ENCODE results near the gene BICD1. TPM values are rescaled to one million over a fixed set of nuclear protein-coding genes. Genes with fewer than 3 reads are reported as not detected.

The BICD1 gene
- total RNA-seq, 1 experiment from 2014 or later: 9.2 TPM

GRCh38 chr12:32379667-32380066 is 273.0 kb downstream of the BICD1 start:
- Histone ChIP-seq H3K36me3 (ENCODE audit: low read depth, low read length) (no peaks in the 10 kb centered on the region), H4K20me1 (ENCODE audit: low read length) (no peaks in the 10 kb centered on the region), H3K79me2 (ENCODE audit: low read length) (no peaks in the 10 kb centered on the region), H2AFZ (ENCODE audit: low read length) (no peak overlapping the region), H3K4me3 (ENCODE audit: low read length) (no peak overlapping the region), H3K4me1 (ENCODE audit: insufficient read depth, low read length) (no peaks in the 10 kb centered on the region), H3K9me2 (replicated peaks; ENCODE audit: low read length) (no peaks in the 10 kb centered on the region), H3K27ac (ENCODE audit: low read length) (no peak overlapping the region), H3K4me2 (ENCODE audit: low read length) (no peak overlapping the region), H3K27me3 (ENCODE audit: low read length) (no peaks in the 10 kb centered on the region), H3K9ac (ENCODE audit: low read length) (no peak overlapping the region), H3F3A (ENCODE audit: low read length, unreplicated experiment) (no peaks in the 10 kb centered on the region), H3K9me3 (ENCODE audit: low read length) (no peaks in the 10 kb centered on the region)
- no peak for DNase-seq
- BruUV-seq (replicated peaks): no TSS peak
- intact Hi-C loops (cut with micrococcal nuclease): no loop called here
- no peak for TF ChIP-seq EZH2 (IDR thresholded peaks at IDR 0.05; ENCODE audit: low read length, unreplicated experiment)
- no peak for TF ChIP-seq EZH2phosphoT487 (IDR thresholded peaks at IDR 0.05; ENCODE audit: borderline replicate concordance, low read length)
- TF ChIP-seq, protein P1, sequence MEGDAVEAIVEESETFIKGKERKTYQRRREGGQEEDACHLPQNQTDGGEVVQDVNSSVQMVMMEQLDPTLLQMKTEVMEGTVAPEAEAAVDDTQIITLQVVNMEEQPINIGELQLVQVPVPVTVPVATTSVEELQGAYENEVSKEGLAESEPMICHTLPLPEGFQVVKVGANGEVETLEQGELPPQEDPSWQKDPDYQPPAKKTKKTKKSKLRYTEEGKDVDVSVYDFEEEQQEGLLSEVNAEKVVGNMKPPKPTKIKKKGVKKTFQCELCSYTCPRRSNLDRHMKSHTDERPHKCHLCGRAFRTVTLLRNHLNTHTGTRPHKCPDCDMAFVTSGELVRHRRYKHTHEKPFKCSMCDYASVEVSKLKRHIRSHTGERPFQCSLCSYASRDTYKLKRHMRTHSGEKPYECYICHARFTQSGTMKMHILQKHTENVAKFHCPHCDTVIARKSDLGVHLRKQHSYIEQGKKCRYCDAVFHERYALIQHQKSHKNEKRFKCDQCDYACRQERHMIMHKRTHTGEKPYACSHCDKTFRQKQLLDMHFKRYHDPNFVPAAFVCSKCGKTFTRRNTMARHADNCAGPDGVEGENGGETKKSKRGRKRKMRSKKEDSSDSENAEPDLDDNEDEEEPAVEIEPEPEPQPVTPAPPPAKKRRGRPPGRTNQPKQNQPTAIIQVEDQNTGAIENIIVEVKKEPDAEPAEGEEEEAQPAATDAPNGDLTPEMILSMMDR (conservative IDR thresholded peaks at IDR 0.05; ENCODE audit: low read depth, low read length): no peak
- CTCF ChIA-PET: interaction anchor here (0.6 kb wide), 1 partner anchor 1085 kb away, joined by 3 read pairs; no protein-coding TSS in a partner anchor
- no peak for ATAC-seq
- POLR2A ChIA-PET (ENCODE audit: unreplicated experiment): no interaction called here

DNA sequence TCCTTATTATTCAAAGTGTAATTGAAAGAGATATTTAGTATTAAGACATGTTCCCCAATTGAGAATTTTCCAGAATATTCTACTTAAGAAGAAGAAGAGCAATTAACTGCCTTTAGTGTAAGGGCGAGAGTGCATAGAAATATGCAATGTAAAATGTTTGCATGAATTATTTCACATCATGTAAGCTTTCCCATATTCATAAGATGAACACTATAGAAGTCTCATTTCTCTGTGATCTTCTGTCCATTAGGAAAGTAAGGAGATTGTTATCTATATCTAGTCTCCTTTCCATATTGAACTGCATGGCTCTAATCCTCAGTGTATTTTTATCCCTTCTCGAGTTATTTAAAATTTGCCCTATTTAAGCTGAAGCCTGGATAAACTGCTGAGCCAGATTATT is 275.6 kb downstream of the BICD1 start:
- Histone ChIP-seq H3K9me2 (replicated peaks; ENCODE audit: low read length) (no peaks in the 10 kb centered on the region), H3K4me2 (ENCODE audit: low read length) (no peak overlapping the region), H2AFZ (ENCODE audit: low read length) (no peak overlapping the region), H3K4me3 (ENCODE audit: low read length) (no peak overlapping the region), H3K79me2 (ENCODE audit: low read length) (no peaks in the 10 kb centered on the region), H3K27ac (ENCODE audit: low read length) (no peak overlapping the region), H3K9me3 (ENCODE audit: low read length) (no peaks in the 10 kb centered on the region), H4K20me1 (ENCODE audit: low read length) (no peaks in the 10 kb centered on the region), H3K9ac (ENCODE audit: low read length) (no peak overlapping the region), H3F3A (ENCODE audit: low read length, unreplicated experiment) (no peaks in the 10 kb centered on the region), H3K27me3 (ENCODE audit: low read length) (no peaks in the 10 kb centered on the region), H3K36me3 (ENCODE audit: low read depth, low read length) (no peaks in the 10 kb centered on the region), H3K4me1 (ENCODE audit: insufficient read depth, low read length) (no peaks in the 10 kb centered on the region)
- TF ChIP-seq, protein P1 (conservative IDR thresholded peaks at IDR 0.05; ENCODE audit: low read depth, low read length): no peak
- TF ChIP-seq EZH2phosphoT487 (IDR thresholded peaks at IDR 0.05; ENCODE audit: borderline replicate concordance, low read length): no peak
- ChIA-PET POLR2A (ENCODE audit: unreplicated experiment) (no interaction called here), CTCF (no interaction called here)
- no peak for ATAC-seq
- no peak for DNase-seq
- intact Hi-C loops (cut with micrococcal nuclease): no loop called here
- no TSS peak for BruUV-seq (replicated peaks)

GRCh38 chr12:32390572-32391219 is 284.0 kb downstream of the BICD1 start:
- H3K4me3 ChIP-seq (ENCODE audit: low read length): no peak overlapping the region
- H3K36me3 ChIP-seq (ENCODE audit: low read depth, low read length): no peaks in the 10 kb centered on the region
- no peak overlapping the region for H2AFZ ChIP-seq (ENCODE audit: low read length)
- no peaks in the 10 kb centered on the region for H4K20me1 ChIP-seq (ENCODE audit: low read length)
- no peak overlapping the region for H3K9ac ChIP-seq (ENCODE audit: low read length)
- no peak for DNase-seq
- no peak overlapping the region for H3K4me2 ChIP-seq (ENCODE audit: low read length)
- H3K27me3 ChIP-seq (ENCODE audit: low read length): no peaks in the 10 kb centered on the region
- no peak overlapping the region for H3K27ac ChIP-seq (ENCODE audit: low read length)
- TF ChIP-seq, protein P1 (conservative IDR thresholded peaks at IDR 0.05; ENCODE audit: low read depth, low read length): no peak
- TF ChIP-seq EZH2phosphoT487 (IDR thresholded peaks at IDR 0.05; ENCODE audit: borderline replicate concordance, low read length) (no peak), EZH2 (IDR thresholded peaks at IDR 0.05; ENCODE audit: low read length, unreplicated experiment) (no peak)
- H3K4me1 ChIP-seq (ENCODE audit: insufficient read depth, low read length): no peaks in the 10 kb centered on the region
- H3K9me2 ChIP-seq (replicated peaks; ENCODE audit: low read length): no peaks in the 10 kb centered on the region
- ATAC-seq: no peak
- ChIA-PET CTCF (no interaction called here), POLR2A (ENCODE audit: unreplicated experiment) (no interaction called here)
- H3K9me3 ChIP-seq (ENCODE audit: low read length): no peaks in the 10 kb centered on the region
- H3F3A ChIP-seq (ENCODE audit: low read length, unreplicated experiment): no peaks in the 10 kb centered on the region
- intact Hi-C loops (cut with micrococcal nuclease): no loop called here
- H3K79me2 ChIP-seq (ENCODE audit: low read length): no peaks in the 10 kb centered on the region
- no TSS peak for BruUV-seq (replicated peaks)
